ENCODE measurements around the gene IGSF6.
"Not testable (repeated sequence)": the region's sequence is repeated elsewhere in the genome, so short reads cannot be mapped to it uniquely, and the experiment has no call there.

The IGSF6 gene

GRCh38 chr16:21651515-21651914, 893 bp downstream of the IGSF6 start:
- DNase-seq, result no peak

- peak; percentile 54 for DNase-seq
Observed at GRCh38 chr16:21650521-21650920, 1.9 kb downstream of the IGSF6 start.

- DNase-seq, result not testable (repeated sequence)
Observed at GRCh38 chr16:21649826-21650406, 2.5 kb downstream of the IGSF6 start.

GRCh38 chr16:21647562-21648164, 4.7 kb downstream of the IGSF6 start:
- no peak for DNase-seq

- DNase-seq, result no peak
Observed at GRCh38 chr16:21646721-21647561, 5.5 kb downstream of the IGSF6 start.

- DNase-seq, result no peak
Observed at GRCh38 chr16:21646091-21646490, 6.3 kb downstream of the IGSF6 start.

- DNase-seq, result peak; percentile 18
Observed at GRCh38 chr16:21645261-21645721, 7.1 kb downstream of the IGSF6 start.

- no peak for DNase-seq
Observed at GRCh38 chr16:21644674-21645073, 7.7 kb downstream of the IGSF6 start.

GRCh38 chr16:21643785-21644184, 8.6 kb downstream of the IGSF6 start:
- DNase-seq, result no peak

GRCh38 chr16:21642861-21643260, 9.5 kb downstream of the IGSF6 start:
- no peak for DNase-seq

GRCh38 chr16:21641916-21642315, 10.5 kb downstream of the IGSF6 start:
- no peak for DNase-seq

GRCh38 chr16:21639493-21639892, 12.9 kb downstream of the IGSF6 start:
- DNase-seq, result no peak

GRCh38 chr16:21638573-21638975, 13.8 kb downstream of the IGSF6 start:
- no peak for DNase-seq

GRCh38 chr16:21637032-21637968, 15.1 kb downstream of the IGSF6 start:
- no peak for DNase-seq

- DNase-seq, result not testable (repeated sequence)
Observed at GRCh38 chr16:21635694-21636093, 16.7 kb downstream of the IGSF6 start.

- DNase-seq, result no peak
Observed at GRCh38 chr16:21634216-21634615, 18.2 kb downstream of the IGSF6 start.

GRCh38 chr16:21631951-21632575, 20.3 kb downstream of the IGSF6 start:
- DNase-seq, result not testable (repeated sequence)

GRCh38 chr16:21631376-21631775, 21.0 kb downstream of the IGSF6 start:
- not testable (repeated sequence) for DNase-seq

- DNase-seq, result not testable (repeated sequence)
Observed at GRCh38 chr16:21630866-21631265, 21.5 kb downstream of the IGSF6 start.

GRCh38 chr16:21629616-21630539, 22.5 kb downstream of the IGSF6 start:
- not testable (repeated sequence) for DNase-seq

GRCh38 chr16:21628772-21629171, 23.6 kb downstream of the IGSF6 start:
- no peak for DNase-seq
